NCI-H2107 treated with DMSO at 0.1 percent for 48 hours (cell line): ENCODE results near the gene CNTNAP5.
"Not testable (repeated sequence)": the region's sequence is repeated elsewhere in the genome, so short reads cannot be mapped to it uniquely, and the experiment has no call there.

Source experiments
- DNase-seq: peaks from one replicate; lab custom pipeline; 2025; ENCODE audit not compliant: unreplicated experiment; lab: John Stamatoyannopoulos, UW

Gene CNTNAP5

GRCh38 chr2:124407836-124408534 is 382.9 kb downstream of the CNTNAP5 start:
- DNase-seq, result not testable (repeated sequence)

GRCh38 chr2:124424074-124424473 is 399.0 kb downstream of the CNTNAP5 start:
- DNase-seq, result no peak

- no peak for DNase-seq
Observed at GRCh38 chr2:124426122-124426521, 401.0 kb downstream of the CNTNAP5 start.

DNA sequence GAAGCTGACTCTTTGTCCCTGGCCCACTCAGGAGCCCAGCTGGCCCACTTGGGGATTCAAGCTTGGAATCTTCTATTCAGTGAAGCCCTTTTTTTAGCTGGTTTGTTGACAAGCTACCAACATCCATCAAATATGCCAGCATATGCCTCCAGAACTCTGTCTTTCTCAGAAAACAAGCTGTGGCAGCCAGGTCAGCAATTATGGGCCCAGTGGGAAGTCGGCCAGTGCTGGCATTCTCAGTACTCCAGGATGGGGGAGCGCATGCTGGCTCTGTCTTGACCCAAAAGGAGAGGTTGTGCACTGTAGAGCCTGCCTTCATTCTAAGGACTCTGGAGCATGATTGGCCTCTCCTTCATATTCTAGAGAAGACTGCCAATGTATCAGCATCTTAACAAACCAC is 401.5 kb downstream of the CNTNAP5 start:
- DNase-seq, result no peak

GRCh38 chr2:124437811-124438210 is 412.7 kb downstream of the CNTNAP5 start:
- DNase-seq, result no peak

- no peak for DNase-seq
Observed at GRCh38 chr2:124450481-124450880, 425.4 kb downstream of the CNTNAP5 start.

- DNase-seq, result no peak
Observed at GRCh38 chr2:124476291-124476690, 451.2 kb downstream of the CNTNAP5 start.

GRCh38 chr2:124478761-124479160 is 453.7 kb downstream of the CNTNAP5 start:
- no peak for DNase-seq

DNA sequence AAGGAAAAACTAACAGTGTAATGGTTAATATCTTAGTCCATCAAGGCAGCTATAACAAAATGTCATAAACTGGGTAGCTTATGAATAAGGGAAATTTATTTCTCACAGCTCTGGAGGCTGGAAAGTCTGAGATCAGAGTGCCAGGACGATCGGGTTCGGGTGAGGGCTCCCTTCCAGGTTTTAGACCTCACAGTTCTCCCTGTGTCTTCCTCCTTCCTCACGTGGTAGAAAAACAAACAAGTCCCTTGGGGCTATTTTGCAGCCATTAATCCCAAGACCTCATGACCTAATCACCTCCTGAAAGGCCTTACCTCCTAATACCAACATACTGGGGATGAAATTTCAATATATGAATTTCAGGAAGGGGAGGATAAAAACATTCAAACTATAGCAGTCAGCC is 455.9 kb downstream of the CNTNAP5 start:
- DNase-seq, result no peak

DNA sequence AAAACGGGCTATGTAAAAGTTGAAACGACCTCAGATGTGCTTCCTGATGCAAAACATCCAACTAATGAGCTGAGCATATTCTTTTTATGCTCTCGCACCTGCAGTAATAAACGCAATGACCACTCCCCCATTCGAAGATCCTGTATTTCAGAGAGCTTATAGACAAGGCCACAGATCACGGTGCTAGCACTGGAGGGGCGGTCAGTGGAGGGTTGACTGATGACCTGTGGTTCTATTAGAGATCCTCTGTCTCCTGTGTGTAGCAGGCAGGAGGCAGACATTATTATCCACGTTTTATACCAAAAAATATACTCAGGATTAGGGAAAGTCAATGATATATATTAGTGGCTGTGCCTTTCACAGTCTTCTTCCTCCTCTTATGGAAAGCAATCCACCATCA is 457.0 kb downstream of the CNTNAP5 start:
- DNase-seq, result peak; percentile 18

GRCh38 chr2:124482551-124482950 is 457.5 kb downstream of the CNTNAP5 start:
- DNase-seq, result no peak

- no peak for DNase-seq
Observed at GRCh38 chr2:124485659-124486058, 460.6 kb downstream of the CNTNAP5 start.

GRCh38 chr2:124489686-124490085 is 464.6 kb downstream of the CNTNAP5 start:
- DNase-seq, result no peak

- no peak for DNase-seq
Observed at GRCh38 chr2:124501575-124502152, 476.6 kb downstream of the CNTNAP5 start.

DNA sequence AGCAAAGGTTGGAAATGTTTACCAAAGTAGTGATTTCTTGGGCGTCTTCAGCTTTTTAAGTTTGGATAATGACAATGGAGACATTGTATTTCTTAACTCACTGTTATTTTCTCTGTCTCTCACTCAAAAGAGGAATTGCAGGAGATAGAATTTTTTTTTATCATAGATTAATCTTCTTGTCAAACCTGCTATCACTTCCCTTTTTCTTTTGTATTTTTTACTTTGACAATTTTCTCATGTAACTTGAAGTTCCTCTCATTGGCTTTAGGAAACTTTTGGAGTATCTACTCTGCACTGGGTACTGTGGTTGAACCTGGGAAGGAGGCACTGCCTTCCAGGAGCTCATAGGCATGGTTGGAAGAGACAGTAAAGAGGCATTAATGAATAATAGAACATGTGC is 489.1 kb downstream of the CNTNAP5 start:
- DNase-seq, result no peak

DNA sequence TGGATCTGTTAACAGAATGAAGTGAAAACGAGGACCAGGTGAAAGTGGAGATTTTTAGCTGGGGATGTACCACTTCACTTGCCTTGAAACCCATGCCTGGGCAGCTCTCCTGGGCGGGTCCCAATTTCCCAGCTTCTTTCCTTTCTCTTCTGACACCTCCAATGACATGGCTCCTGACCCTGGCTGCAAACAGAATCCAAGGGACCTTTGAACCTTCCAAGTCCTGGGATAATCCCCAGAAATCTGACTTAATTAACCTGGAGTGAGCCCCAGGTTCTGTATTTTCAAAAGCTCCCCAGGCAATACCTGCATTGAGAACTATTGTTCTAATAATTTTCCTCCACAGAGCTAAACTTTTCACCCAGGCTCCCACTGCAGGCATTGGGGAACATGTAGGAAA is 495.9 kb downstream of the CNTNAP5 start:
- DNase-seq, result no peak

GRCh38 chr2:124523096-124523495 is 498.0 kb downstream of the CNTNAP5 start:
- DNase-seq, result no peak

- DNase-seq, result no peak
Observed at GRCh38 chr2:124524155-124524915, 499.2 kb downstream of the CNTNAP5 start.

GRCh38 chr2:124526221-124526620 is 501.1 kb downstream of the CNTNAP5 start:
- no peak for DNase-seq

DNA sequence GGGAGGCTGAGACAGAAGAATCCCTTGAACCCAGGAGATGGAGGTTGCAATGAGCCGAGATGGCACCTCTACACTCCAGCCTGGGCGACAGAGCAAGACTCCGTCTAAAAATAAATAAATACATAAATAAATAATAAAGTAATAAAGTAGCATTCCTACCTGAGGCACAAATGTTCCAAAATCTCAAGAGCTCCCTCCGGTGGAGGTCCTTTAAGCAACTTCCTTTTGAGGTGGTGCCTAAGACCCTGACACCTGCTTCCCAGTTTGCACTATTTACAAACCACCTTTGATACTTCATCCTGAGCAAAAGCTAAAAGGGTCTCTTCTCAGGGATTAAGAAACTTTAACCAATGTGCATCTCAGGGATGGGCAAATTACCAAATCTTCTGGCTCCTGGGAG is 505.1 kb downstream of the CNTNAP5 start:
- no peak for DNase-seq

DNA sequence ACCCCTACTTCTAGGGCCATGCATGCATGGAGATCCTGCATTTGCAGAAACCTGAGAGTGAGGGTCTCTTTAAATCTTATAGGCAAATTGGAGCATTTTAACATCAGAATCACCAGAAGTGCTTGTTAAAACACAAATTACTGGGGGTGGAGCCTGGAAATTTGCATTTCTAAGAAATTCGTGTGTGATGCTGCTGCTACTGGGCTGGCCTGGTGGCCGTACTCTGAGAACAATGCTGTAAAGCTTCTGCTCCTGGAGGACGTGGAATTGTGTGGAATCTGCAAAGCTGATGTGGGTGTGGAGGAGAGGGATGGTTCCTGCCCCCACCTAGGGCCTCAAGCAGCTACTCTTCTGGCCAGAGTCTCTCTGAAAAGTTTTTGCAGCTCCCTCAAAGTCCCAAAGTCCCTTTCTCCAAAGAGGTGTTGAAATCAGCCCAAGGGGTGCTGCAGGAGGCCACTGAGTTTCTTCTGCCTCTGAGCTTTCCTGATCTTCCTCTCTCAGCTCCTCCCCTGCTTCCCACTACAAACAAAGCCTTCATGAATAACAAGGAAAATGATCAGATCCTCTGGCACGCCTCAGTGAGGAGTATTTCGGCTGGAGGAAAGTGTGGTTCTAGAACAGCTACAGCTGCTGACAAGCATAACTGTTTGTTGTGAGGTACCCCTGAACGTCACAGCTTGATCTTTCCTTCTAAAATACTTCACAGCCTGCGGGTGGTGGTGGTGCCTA is 508.3 kb downstream of the CNTNAP5 start:
- DNase-seq, result no peak

- no peak for DNase-seq
Observed at GRCh38 chr2:124534028-124534427, 508.9 kb downstream of the CNTNAP5 start.
